ENCODE measurements around the gene MYO19.

GRCh38 chr17:36510636-36511035 is 24.0 kb downstream of the MYO19 start:
- no peak for TF ChIP-seq EP300 (IDR thresholded peaks at IDR 0.05)
- TF ChIP-seq CTCF (IDR thresholded peaks at IDR 0.05): no peak
- no peak for TF ChIP-seq POLR2A (IDR thresholded peaks at IDR 0.05)

Measured in ovary (tissue), 3 donors.